H1 (cell line): ENCODE measurements around the gene NDUFB6. TPM values are rescaled to one million over a fixed set of nuclear protein-coding genes. Genes with fewer than 3 reads are reported as not detected.

ENCODE experiments used
- CTCF ChIA-PET: fragments of 300-600 bp; sonication (Branson Sonifier 250); formaldehyde crosslinking; loops from one replicate; lab custom pipeline; 2021; ENCODE audit not compliant: partially characterized antibody; lab: Charles Lee
- POLR2A ChIA-PET: fragments of 300-600 bp; sonication (Branson Sonifier 250); formaldehyde crosslinking; loops from one replicate; lab custom pipeline; 2021; ENCODE audit warnings: inconsistent platforms; ENCODE audit not compliant: partially characterized antibody; lab: Charles Lee
- DNase-seq, 2 experiments: peaks; one replicate each; pipeline versions ENCODE4 v3.0.0 to v3.0.0-alpha.2; 2010 to 2022; ENCODE audit warnings: low spot score in 2 of 2, low read depth in 1 of 2, mixed read lengths in 1 of 2
- FAIRE-seq: peaks from 2 replicates; lab custom pipeline; 2011; peaks lifted over from hg19 to GRCh38; lab: Jason Lieb, UNC
- H2AFZ ChIP-seq: 2 replicates; pipeline ENCODE4 v1.8.1; 2012; ENCODE audit warnings: low read length, inconsistent platforms
- H2AK5ac ChIP-seq: 2 replicates; pipeline ENCODE4 v1.6.1; 2013; ENCODE audit warnings: low read depth, low read length
- H2BK120ac ChIP-seq: replicated peaks from 2 replicates; pipeline ENCODE3; 2013; ENCODE audit warnings: low read depth, low read length, inconsistent platforms
- H2BK12ac ChIP-seq: 2 replicates; pipeline ENCODE4 v1.6.1; 2013; ENCODE audit warnings: low read depth, low read length
- H2BK15ac ChIP-seq: 2 replicates; pipeline ENCODE4 v1.6.1; 2013; ENCODE audit warnings: low read length
- H2BK20ac ChIP-seq: 2 replicates; pipeline ENCODE4 v1.6.1; 2013; ENCODE audit warnings: low read length
- H2BK5ac ChIP-seq: 2 replicates; pipeline ENCODE4 v1.6.1; 2013; ENCODE audit warnings: low read depth, low read length
- H3K14ac ChIP-seq: 2 replicates; pipeline ENCODE4 v1.6.1; 2013; ENCODE audit warnings: inconsistent platforms; ENCODE audit not compliant: insufficient read length
- H3K18ac ChIP-seq: 2 replicates; pipeline ENCODE4 v1.6.1; 2013; ENCODE audit warnings: low read length; ENCODE audit errors: extremely low read depth
- H3K23ac ChIP-seq: 2 replicates; pipeline ENCODE4 v1.6.1; 2013; ENCODE audit warnings: inconsistent platforms; ENCODE audit not compliant: insufficient read length
- H3K23me2 ChIP-seq: 2 replicates; pipeline ENCODE4 v1.6.1; 2013; ENCODE audit warnings: low read depth, low read length
- H3K27ac ChIP-seq: 2 replicates; pipeline ENCODE4 v1.6.1; 2011; ENCODE audit warnings: low read depth, low read length, inconsistent platforms
- H3K27me3 ChIP-seq, 4 experiments: replicated peaks in 1 of 4; 1 replicate in 1 of 4; 2 replicates in 3 of 4; pipeline versions ENCODE4 v1.6.1 to v1.8.1; 2011 to 2013; ENCODE audit warnings: low read length in 3 of 4, mild to moderate bottlenecking in 3 of 4, inconsistent platforms in 2 of 4, mixed read lengths in 2 of 4, moderate library complexity in 1 of 4; ENCODE audit not compliant: control insufficient read depth in 3 of 4, insufficient read depth in 3 of 4; ENCODE audit errors: extremely low read depth in 1 of 4
- H3K36me3 ChIP-seq, 4 experiments: 2 replicates each; pipeline versions ENCODE4 v1.6.1 to v1.8.1; 2011 to 2013; ENCODE audit warnings: mild to moderate bottlenecking in 4 of 4, low read length in 3 of 4, moderate library complexity in 2 of 4, control low read depth in 1 of 4, inconsistent platforms in 1 of 4; ENCODE audit not compliant: insufficient read depth in 4 of 4, control insufficient read depth in 2 of 4
- H3K4ac ChIP-seq: replicated peaks from 2 replicates; pipeline ENCODE3; 2013; ENCODE audit warnings: low read length, low read depth, mixed read lengths, inconsistent platforms; ENCODE audit not compliant: insufficient read length
- H3K4me1 ChIP-seq, 4 experiments: replicated peaks in 1 of 4; 1 replicate in 1 of 4; 2 replicates in 3 of 4; pipeline versions ENCODE4 v1.6.1 to v1.8.1; 2011 to 2013; ENCODE audit warnings: low read length in 3 of 4, inconsistent platforms in 2 of 4, mixed read lengths in 1 of 4; ENCODE audit not compliant: insufficient read depth in 4 of 4, control insufficient read depth in 3 of 4
- H3K4me2 ChIP-seq, 2 experiments: 2 replicates each; pipeline versions ENCODE4 v1.6.1 to v1.8.1; 2011 to 2013; ENCODE audit warnings: low read depth in 2 of 2, low read length in 2 of 2, control low read depth in 1 of 2, inconsistent platforms in 1 of 2, mild to moderate bottlenecking in 1 of 2; ENCODE audit not compliant: insufficient read depth in 1 of 2
- H3K4me3 ChIP-seq, 4 experiments: fragments of 200-600, 300-600 bp in 1 of 4; sonication (generic), shearing (Covaris generic), sonication (Bioruptor Twin) in 1 of 4; 2 replicates each; pipeline versions ENCODE4 v1.5.1 to v1.8.1; 2011 to 2016; ENCODE audit warnings: low read length in 4 of 4, low read depth in 3 of 4, control low read depth in 2 of 4, inconsistent platforms in 2 of 4, mild to moderate bottlenecking in 2 of 4, mixed read lengths in 1 of 4, moderate library complexity in 1 of 4; ENCODE audit not compliant: insufficient read depth in 2 of 4; ENCODE audit errors: extremely low read depth in 1 of 4
- H3K56ac ChIP-seq: replicated peaks from 2 replicates; pipeline ENCODE3; 2013; ENCODE audit warnings: low read depth, mild to moderate bottlenecking, mixed read lengths, low read length, inconsistent platforms; ENCODE audit not compliant: insufficient read length
- H3K79me1 ChIP-seq: 2 replicates; pipeline ENCODE4 v1.6.1; 2013; ENCODE audit warnings: low read depth, low read length, control low read depth
- H3K79me2 ChIP-seq, 2 experiments: 2 replicates each; pipeline versions ENCODE4 v1.6.1 to v1.8.1; 2012 to 2013; ENCODE audit warnings: low read length in 2 of 2, mild to moderate bottlenecking in 2 of 2, inconsistent platforms in 1 of 2; ENCODE audit not compliant: insufficient read depth in 2 of 2, control insufficient read depth in 1 of 2
- H3K9ac ChIP-seq, 4 experiments: replicated peaks in 1 of 4; 1 replicate in 1 of 4; 2 replicates in 3 of 4; pipeline versions ENCODE4 v1.6.1 to v1.8.1; 2011 to 2013; ENCODE audit warnings: low read depth in 3 of 4, low read length in 3 of 4, control low read depth in 2 of 4, mild to moderate bottlenecking in 2 of 4, moderate library complexity in 2 of 4, inconsistent platforms in 1 of 4; ENCODE audit errors: extremely low read depth in 1 of 4
- H3K9me3 ChIP-seq, 2 experiments: 2 replicates each; pipeline versions ENCODE4 v1.6.1 to v1.8.1; 2012 to 2013; ENCODE audit warnings: mild to moderate bottlenecking in 2 of 2, moderate library complexity in 2 of 2, control low read depth in 1 of 2, inconsistent platforms in 1 of 2, low read depth in 1 of 2, low read length in 1 of 2, mixed read lengths in 1 of 2; ENCODE audit not compliant: insufficient read depth in 2 of 2
- H4K20me1 ChIP-seq, 2 experiments: replicated peaks in 1 of 2; 2 replicates each; pipeline versions ENCODE3 to v1.8.1; 2011 to 2013; ENCODE audit warnings: inconsistent platforms in 2 of 2, low read length in 2 of 2, mild to moderate bottlenecking in 1 of 2; ENCODE audit not compliant: insufficient read depth in 2 of 2, control insufficient read depth in 1 of 2
- H4K5ac ChIP-seq: 2 replicates; pipeline ENCODE4 v1.6.1; 2013; ENCODE audit warnings: low read length, low read depth, mixed read lengths, inconsistent platforms; ENCODE audit not compliant: insufficient read length
- H4K8ac ChIP-seq: 2 replicates; pipeline ENCODE4 v1.8.0; 2013; ENCODE audit warnings: mild to moderate bottlenecking, moderate library complexity, low read length, inconsistent platforms; ENCODE audit not compliant: insufficient read depth; ENCODE audit errors: extremely low read depth
- H4K91ac ChIP-seq: replicated peaks from 2 replicates; pipeline ENCODE3; 2013; ENCODE audit warnings: low read length, mixed read lengths, inconsistent platforms; ENCODE audit not compliant: insufficient read length
- MAFK ChIP-seq: IDR thresholded peaks from 2 replicates; pipeline ENCODE4 v1.6.1; 2012; ENCODE audit warnings: low read depth, mild to moderate bottlenecking, improper control_type of control experiment, low read length
- WGBS, 2 experiments: shearing (Covaris generic) in 1 of 2; methylation state at CpG; one replicate each; pipeline versions ENCODE4 v1.1.6 to v1.1.7; 2013 to 2015; ENCODE audit warnings: low lambda C conversion rate in 2 of 2, mixed read lengths in 2 of 2, inconsistent platforms in 1 of 2, low coverage in 1 of 2, missing lambda C conversion rate in 1 of 2; ENCODE audit not compliant: insufficient replicate concordance in 2 of 2, insufficient coverage in 1 of 2, insufficient read length in 1 of 2; ENCODE audit errors: extremely low coverage in 1 of 2, missing lambda C conversion rate in 1 of 2; 5-methylcytosine and 5-hydroxymethylcytosine counted together
- polyA plus RNA-seq, 7 experiments: library from polyadenylated mRNA; depleted of rRNA in 3 of 7; stranded (reverse) in 5 of 7; unstranded in 2 of 7; fragments of >200 nt in 5 of 7; fragments of 200-250 nt in 2 of 7; gene quantifications; 1 replicate in 5 of 7; 2 replicates in 1 of 7; 4 replicates in 1 of 7; pipeline versions ENCODE4 v1.2.1 to v1.2.3, GENCODE V29; 2011 to 2013; ENCODE audit warnings: missing spikeins in 2 of 7, mixed read lengths in 2 of 7
- total RNA-seq: library from RNA; stranded (reverse); fragmentation: NEBNext Ultra II Directional; extraction: Animal tissue kit (Norgen Biotek cat#: 25700); gene quantifications from 2 replicates; pipeline ENCODE4 v1.2.1, GENCODE V29; 2021
- TF ChIP-seq, protein P1 (sequence below), 3 experiments: IDR thresholded peaks; 1 replicate in 2 of 3; 2 replicates in 1 of 3; pipeline versions ENCODE4 v1.5.1 to v1.6.1; 2011; ENCODE audit warnings: low read length in 3 of 3, mild to moderate bottlenecking in 3 of 3, inconsistent platforms in 2 of 3, low read depth in 1 of 3, moderate library complexity in 1 of 3; ENCODE audit not compliant: insufficient read depth in 1 of 3; ENCODE audit errors: control extremely low read depth in 1 of 3

Gene NDUFB6
- total and polyA plus RNA-seq, 2 of the 8 experiments (the other 6 are each of a cell fraction or from before 2014, with no cell fraction given) = 55.8 to 61.4 TPM

DNA sequence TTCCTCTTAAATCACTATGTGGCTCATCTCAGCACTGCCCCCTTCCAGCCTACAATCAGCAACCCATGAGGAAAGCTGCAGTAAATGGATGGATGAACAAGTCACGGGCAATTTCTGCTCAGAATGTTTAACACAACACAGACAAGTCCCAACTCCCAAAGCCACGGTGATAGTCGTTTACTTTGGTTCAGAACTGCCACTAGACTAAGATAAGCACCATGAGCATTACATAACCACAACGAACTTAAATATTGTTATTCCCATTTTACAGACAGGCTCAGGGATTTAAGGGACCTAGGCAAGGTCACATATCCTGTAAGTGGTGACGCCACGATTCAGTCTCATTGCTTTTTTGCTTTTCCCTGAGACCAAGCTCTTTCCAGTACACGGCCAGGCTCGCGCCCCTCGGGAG lies 22.8 kb downstream of the NDUFB6 start:
- H3K56ac ChIP-seq = peak overlapping the region; percentile 24
- peak overlapping the region; percentile 68; the same call in 1 of the 2 replicates for H3K18ac ChIP-seq
- no peaks in the 10 kb centered on the region for H3K9me3 ChIP-seq
- H3K27me3 ChIP-seq = no peaks in the 10 kb centered on the region
- H3K9ac ChIP-seq = peak overlapping the region; percentile 82 to 92 (median 88)
- no peaks in the 10 kb centered on the region; the same call in 1 of the 2 replicates for H3K79me1 ChIP-seq
- no peak overlapping the region for H3K4ac ChIP-seq
- no peak for DNase-seq
- peaks cover 11 to 15% of the 10 kb centered on the region in 2 experiments for H4K20me1 ChIP-seq
- ChIA-PET CTCF (interaction anchor here (0.6 to 3.8 kb wide), 9 partner anchors 14 to 172 kb away, joined by 3 to 18 read pairs (median 6); partner anchors contain the start of gene RIGI), POLR2A (interaction anchor here (0.6 to 3.9 kb wide), 14 partner anchors 9 to 740 kb away, joined by 3 to 24 read pairs (median 6); partner anchors contain the start of genes DNAJA1, NDUFB6, NFX1 and RIGI)
- peaks cover 36 to 69% of the 10 kb centered on the region in 2 experiments for H3K79me2 ChIP-seq
- peak overlapping the region; percentile 70 to 80 for H3K4me2 ChIP-seq
- H3K23ac ChIP-seq = no peak overlapping the region
- peaks cover 9% of the 10 kb centered on the region for H3K23me2 ChIP-seq
- no peak overlapping the region for H4K5ac ChIP-seq
- H3K14ac ChIP-seq = no peak overlapping the region
- H3K4me1 ChIP-seq = peaks cover 0 to 3% (median 0%) of the 10 kb centered on the region in 4 experiments; a peak in 2 of 7 replicates
- H2BK20ac ChIP-seq = no peak overlapping the region
- TF ChIP-seq MAFK = no peak
- TF ChIP-seq, protein P1, sequence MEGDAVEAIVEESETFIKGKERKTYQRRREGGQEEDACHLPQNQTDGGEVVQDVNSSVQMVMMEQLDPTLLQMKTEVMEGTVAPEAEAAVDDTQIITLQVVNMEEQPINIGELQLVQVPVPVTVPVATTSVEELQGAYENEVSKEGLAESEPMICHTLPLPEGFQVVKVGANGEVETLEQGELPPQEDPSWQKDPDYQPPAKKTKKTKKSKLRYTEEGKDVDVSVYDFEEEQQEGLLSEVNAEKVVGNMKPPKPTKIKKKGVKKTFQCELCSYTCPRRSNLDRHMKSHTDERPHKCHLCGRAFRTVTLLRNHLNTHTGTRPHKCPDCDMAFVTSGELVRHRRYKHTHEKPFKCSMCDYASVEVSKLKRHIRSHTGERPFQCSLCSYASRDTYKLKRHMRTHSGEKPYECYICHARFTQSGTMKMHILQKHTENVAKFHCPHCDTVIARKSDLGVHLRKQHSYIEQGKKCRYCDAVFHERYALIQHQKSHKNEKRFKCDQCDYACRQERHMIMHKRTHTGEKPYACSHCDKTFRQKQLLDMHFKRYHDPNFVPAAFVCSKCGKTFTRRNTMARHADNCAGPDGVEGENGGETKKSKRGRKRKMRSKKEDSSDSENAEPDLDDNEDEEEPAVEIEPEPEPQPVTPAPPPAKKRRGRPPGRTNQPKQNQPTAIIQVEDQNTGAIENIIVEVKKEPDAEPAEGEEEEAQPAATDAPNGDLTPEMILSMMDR (IDR thresholded peaks at IDR 0.05; ENCODE audit: control extremely low read depth in 1 of 3, insufficient read depth in 1 of 3, low read depth in 1 of 3, low read length in 3 of 3) = peak in 1 of 3 experiments; percentile 22; a peak in 1 of 4 replicates
- peak overlapping the region; percentile 94; the same call in 1 of the 2 replicates for H4K8ac ChIP-seq
- no peak overlapping the region for H2BK120ac ChIP-seq
- H3K4me3 ChIP-seq = peak overlapping the region; percentile 80 to 97 (median 87)
- peak overlapping the region; percentile 90 for H2BK5ac ChIP-seq
- peaks cover 0 to 5% (median 0%) of the 10 kb centered on the region in 4 experiments; a peak in 1 of 8 replicates for H3K36me3 ChIP-seq
- FAIRE-seq = no peak
- no peak overlapping the region for H2BK12ac ChIP-seq
- H4K91ac ChIP-seq = no peak overlapping the region
- H2AFZ ChIP-seq = no peak overlapping the region
- no peak overlapping the region for H2AK5ac ChIP-seq
- peak overlapping the region; percentile 89 for H3K27ac ChIP-seq
- no peak overlapping the region for H2BK15ac ChIP-seq
- 5% methylated on average over 10 of the region's 10 CpGs; no CpG with 5 or more reads in 1 of the 2 experiments for WGBS, 2 experiments
